GM12873 (cell line): ENCODE measurements around the gene LINGO1.

Experiments
- TF ChIP-seq, protein P1 (sequence below): IDR thresholded peaks from 2 replicates; pipeline ENCODE4 v1.5.1; 2012; ENCODE audit warnings: low read depth, mild to moderate bottlenecking, moderate library complexity, low read length, control low read depth; ENCODE audit not compliant: insufficient read depth; ENCODE audit errors: missing control alignments

LINGO1 gene

DNA sequence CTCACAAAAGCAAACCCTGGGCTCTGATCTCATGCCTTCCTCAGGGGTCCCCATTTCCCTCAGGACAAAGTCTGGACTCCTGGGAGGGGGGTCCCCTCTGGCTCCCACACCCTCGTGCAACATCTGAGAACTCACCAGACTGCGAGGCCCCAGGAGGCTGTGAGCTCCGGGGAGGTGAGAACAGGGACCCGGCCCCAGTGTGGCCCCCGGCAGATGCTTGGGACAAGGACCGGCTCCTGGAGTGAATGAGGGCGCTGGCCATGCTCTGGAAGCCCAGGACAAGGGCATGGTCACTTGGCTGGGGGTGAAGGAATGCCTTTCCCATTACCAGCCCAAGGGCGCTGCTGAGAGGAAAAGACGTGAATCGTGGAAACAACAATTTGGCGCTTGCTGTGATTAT, 48.0 kb downstream of the LINGO1 start:
- TF ChIP-seq, protein P1, sequence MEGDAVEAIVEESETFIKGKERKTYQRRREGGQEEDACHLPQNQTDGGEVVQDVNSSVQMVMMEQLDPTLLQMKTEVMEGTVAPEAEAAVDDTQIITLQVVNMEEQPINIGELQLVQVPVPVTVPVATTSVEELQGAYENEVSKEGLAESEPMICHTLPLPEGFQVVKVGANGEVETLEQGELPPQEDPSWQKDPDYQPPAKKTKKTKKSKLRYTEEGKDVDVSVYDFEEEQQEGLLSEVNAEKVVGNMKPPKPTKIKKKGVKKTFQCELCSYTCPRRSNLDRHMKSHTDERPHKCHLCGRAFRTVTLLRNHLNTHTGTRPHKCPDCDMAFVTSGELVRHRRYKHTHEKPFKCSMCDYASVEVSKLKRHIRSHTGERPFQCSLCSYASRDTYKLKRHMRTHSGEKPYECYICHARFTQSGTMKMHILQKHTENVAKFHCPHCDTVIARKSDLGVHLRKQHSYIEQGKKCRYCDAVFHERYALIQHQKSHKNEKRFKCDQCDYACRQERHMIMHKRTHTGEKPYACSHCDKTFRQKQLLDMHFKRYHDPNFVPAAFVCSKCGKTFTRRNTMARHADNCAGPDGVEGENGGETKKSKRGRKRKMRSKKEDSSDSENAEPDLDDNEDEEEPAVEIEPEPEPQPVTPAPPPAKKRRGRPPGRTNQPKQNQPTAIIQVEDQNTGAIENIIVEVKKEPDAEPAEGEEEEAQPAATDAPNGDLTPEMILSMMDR = no peak

DNA sequence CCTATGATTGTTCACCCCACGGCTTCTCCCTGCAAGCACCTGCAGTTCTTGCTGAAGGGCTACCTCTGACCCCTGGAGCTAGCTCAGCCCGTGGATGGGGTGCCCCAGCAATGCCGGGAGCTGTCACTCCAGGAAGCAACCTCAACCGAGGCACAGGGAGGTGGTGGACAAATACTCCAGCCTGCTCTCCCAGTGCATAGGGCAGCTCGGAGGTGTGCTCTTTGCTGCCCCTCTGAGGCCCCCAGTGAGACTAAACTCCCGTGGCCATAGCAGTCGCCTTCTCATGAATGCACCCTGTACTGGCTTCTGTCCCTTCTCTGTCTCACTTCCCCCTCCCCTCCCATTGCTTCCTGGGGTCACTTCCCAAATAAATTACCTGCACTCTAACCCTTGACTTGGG, 48.5 kb downstream of the LINGO1 start:
- TF ChIP-seq, protein P1 = peak; percentile 49

DNA sequence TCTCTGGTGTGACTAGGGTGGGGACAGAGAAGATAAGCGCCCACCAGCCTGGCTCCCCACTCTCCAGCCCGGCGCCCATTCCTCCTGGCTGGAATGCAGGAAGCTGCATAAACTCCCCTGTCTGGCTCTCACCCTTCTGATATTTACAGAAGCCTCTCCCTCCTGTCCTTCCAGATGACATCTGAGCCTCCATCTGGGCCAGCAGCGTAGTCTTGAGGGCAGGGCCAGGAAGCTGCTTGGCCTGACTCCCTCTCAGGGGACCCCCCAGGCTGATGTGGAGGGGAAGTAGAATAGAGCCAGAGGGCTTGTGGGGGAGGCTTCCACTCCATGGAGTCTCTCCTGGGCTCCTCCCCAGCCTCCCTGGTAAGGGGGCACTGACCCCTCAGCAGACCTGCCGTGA, 49.9 kb downstream of the LINGO1 start:
- TF ChIP-seq, protein P1 = no peak

DNA sequence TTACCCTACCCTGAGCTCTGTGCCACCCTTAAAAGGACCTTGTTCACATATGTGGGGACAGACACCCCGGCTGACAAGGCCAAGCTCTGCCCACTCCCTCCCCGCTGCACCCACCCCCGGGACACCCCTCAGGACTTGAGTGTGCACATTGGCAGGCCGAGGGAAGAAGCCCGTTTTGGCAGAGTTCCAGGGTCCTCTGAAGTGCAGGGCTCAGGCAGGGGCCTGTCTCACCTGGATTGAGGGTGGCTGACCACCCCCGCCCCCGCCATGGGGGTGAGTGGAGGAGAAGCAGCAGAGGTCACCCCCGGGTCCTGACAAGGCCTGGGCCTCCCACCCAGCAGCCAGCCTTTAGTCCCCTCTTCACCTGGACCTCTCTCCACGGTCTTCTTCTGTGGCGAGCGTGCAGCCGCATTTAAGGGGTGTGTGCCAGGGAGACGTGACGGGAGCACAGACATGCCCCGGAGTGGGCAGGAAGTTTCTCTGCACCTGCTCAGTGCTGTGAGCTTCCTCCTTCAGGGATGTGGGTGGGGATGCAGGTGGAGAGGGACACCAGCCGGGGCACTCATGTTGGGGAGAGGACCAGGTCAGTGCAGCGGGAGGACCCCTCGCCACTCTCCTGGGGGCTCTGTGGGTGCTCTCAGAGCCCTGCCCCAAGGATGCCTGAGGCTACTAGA, 50.7 kb downstream of the LINGO1 start:
- TF ChIP-seq, protein P1 = no peak

DNA sequence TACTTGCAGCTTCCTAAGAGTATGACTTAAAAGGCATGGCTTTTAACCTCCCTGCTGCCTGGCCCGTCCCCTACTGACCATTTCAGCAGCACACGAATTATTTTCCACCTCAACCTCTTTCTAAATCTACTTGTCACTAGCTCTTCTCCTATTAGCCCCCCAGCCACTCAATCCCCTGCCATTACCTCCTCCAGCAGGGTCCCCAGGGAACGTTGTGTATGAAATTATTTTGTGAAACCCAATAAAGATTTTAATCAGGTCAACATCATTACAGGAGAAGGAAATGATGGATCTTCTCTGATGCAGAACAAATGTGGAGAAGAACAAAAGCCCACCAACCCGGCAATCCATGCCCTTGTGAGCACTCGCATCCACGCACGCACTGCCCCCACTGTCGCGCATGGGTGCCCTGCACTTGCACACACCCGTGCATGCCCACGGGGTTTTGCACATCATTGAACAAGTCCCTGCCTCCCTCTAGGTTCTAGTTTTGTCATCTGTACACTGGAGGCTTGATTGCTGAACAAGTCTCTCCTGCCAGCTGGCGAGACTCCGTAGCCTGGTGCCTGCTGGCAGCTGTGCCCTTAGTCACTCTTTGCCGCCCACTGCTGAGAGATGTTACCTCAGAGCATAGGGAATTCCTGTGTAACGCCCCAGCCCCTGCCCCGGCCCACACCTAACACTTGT, 51.6 kb downstream of the LINGO1 start:
- TF ChIP-seq, protein P1 = no peak

DNA sequence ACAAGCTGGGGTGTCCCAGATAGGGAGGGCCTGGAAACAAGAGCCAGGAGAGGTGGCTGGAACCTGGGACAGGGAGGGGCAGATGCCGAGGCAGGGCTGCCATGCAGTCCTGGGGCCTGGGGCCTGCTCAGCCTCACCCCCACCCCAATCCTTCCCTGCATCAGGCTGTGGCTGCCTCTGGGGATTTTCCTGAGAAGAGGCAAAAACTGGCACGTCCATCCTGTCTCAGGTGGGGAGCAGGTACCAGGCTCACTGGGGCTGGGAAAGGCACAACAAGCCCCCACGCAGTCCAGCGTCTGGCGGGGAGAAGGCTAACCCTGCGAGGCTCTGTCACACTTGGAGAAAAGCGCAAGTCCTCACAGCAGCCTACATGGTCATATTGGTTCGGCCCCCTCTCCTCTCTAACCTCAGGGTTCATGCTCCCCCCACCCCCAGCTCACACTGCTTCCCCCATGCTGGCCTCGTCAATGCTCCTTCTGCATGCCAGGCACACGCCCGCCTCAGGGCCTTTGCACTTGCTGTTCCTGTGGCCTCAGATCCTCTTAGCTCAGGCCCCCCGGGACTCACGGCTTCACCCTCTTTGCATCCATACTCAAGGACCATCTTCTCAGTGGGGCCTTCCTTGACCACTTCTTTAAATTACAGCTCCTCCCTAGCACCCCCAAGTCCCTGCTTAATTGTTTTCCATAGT, 53.1 kb downstream of the LINGO1 start:
- TF ChIP-seq, protein P1 = no peak
